ENCODE results near the gene GDPD5. TPM values are rescaled to one million over a fixed set of nuclear protein-coding genes. Genes with fewer than 3 reads are reported as not detected.

GDPD5 gene
- polyA plus RNA-seq, 3 donors, result 4.9 to 39.0 (median 7.6) TPM

DNA sequence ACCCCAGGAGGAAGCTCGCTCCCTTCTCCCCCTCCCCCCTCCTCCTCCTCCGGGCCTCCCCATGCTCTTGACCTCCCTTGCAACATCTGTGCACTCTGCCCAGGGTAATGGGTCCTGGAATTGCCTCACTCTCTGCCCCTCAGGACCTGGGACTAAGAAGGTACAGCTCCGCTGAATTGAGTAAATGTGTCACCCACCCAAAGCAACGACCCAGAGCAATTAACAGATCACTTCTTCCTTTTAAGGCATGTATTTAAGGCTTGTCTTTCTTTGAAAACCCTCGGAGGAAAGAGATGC, 15.1 kb downstream of the GDPD5 start:
- intact Hi-C loops (cut with micrococcal nuclease), result no loop called here
- WGBS (ENCODE audit: insufficient coverage), result 80% methylated on average over 3 of the region's 5 CpGs
- no peak for DNase-seq
- no peak overlapping the region for H3K27ac ChIP-seq (ENCODE audit: low read depth in 1 of 2, low read length in 2 of 2)
- H3K4me3 ChIP-seq (replicated peaks in 1 of 3; ENCODE audit: low read depth in 2 of 3, low read length in 3 of 3), result no peak overlapping the region
- Mint-ChIP-seq H3K4me3 (no peak overlapping the region), H3K4me1 (peaks cover 32% of the 10 kb centered on the region), H3K27me3 (ENCODE audit: low read depth in 3 of 3) (peaks cover 0 to 2% (median 2%) of the 10 kb centered on the region in 3 donors), H3K9me3 (no peaks in the 10 kb centered on the region), H3K27ac (no peak overlapping the region), H3K36me3 (peaks cover 3 to 6% of the 10 kb centered on the region in 2 donors)
- no peak overlapping the region for H2AFZ ChIP-seq (ENCODE audit: insufficient read depth, low read depth, low read length, poor library complexity, severe bottlenecking)
- no peaks in the 10 kb centered on the region for H3K36me3 ChIP-seq (replicated peaks in 1 of 2; ENCODE audit: control insufficient read depth in 1 of 2, insufficient read depth in 2 of 2, low read length in 2 of 2)
- H3K9me3 ChIP-seq (replicated peaks in 1 of 2; ENCODE audit: control insufficient read depth in 1 of 2, insufficient read depth in 1 of 2, low read length in 2 of 2), result no peaks in the 10 kb centered on the region
- peaks cover 5% of the 10 kb centered on the region for H3K79me2 ChIP-seq (ENCODE audit: insufficient read depth, low read length)
- H3K4me1 ChIP-seq (ENCODE audit: control insufficient read depth in 1 of 2, insufficient read depth in 2 of 2, low read length in 2 of 2), result peaks cover 21 to 22% of the 10 kb centered on the region in 2 donors
- H4K20me1 ChIP-seq (ENCODE audit: insufficient read depth, low read length), result no peaks in the 10 kb centered on the region
- H3K9ac ChIP-seq (ENCODE audit: insufficient read depth, low read length, poor library complexity, severe bottlenecking), result no peak overlapping the region
- TF ChIP-seq, protein P1, sequence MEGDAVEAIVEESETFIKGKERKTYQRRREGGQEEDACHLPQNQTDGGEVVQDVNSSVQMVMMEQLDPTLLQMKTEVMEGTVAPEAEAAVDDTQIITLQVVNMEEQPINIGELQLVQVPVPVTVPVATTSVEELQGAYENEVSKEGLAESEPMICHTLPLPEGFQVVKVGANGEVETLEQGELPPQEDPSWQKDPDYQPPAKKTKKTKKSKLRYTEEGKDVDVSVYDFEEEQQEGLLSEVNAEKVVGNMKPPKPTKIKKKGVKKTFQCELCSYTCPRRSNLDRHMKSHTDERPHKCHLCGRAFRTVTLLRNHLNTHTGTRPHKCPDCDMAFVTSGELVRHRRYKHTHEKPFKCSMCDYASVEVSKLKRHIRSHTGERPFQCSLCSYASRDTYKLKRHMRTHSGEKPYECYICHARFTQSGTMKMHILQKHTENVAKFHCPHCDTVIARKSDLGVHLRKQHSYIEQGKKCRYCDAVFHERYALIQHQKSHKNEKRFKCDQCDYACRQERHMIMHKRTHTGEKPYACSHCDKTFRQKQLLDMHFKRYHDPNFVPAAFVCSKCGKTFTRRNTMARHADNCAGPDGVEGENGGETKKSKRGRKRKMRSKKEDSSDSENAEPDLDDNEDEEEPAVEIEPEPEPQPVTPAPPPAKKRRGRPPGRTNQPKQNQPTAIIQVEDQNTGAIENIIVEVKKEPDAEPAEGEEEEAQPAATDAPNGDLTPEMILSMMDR (IDR thresholded peaks at IDR 0.05), result no peak
- H3K4me2 ChIP-seq (replicated peaks; ENCODE audit: extremely low read depth, low read length, poor library complexity, severe bottlenecking), result no peak overlapping the region
- no peaks in the 10 kb centered on the region for H3K27me3 ChIP-seq (ENCODE audit: control insufficient read depth in 2 of 2, insufficient read depth in 2 of 2, low read length in 2 of 2)

DNA sequence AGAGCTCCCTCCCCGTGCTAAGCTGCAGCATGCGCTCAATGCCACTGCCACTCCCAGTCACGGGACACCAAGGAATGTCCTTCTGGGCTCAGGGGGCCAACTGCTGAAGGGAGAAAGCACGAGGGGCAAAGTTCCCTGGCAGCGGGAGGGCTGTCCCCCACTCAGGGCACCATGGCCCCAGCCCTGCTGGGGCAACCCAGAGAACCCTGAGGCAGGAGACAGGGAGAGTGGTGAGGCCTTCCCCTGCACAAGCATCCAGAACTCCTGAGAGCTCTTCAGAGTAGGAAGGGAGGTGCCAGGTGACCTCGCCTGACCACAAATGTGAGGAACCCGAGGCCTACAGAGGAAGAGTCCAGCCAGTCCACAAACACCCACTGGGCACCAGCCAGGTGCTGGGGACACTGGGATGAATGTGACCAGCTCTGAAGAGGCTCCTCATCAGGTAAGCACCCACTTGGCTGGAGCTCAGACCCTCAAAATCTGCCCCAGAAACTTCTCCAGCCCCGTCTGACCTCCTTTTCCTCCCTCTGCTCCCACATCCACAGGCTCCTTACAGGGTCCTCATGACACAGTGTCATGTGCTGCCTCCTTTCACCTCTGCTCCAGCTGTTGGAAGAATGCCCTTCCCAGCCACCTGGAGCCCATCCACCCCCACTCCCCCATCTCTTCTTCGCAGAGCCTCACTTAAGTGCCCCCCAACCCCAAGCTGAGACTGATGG, 15.6 kb downstream of the GDPD5 start:
- Mint-ChIP-seq H3K27ac (peak overlapping the region in 1 of 7 donors; percentile 75), H3K4me1 (peaks cover 37% of the 10 kb centered on the region), H3K36me3 (peaks cover 2 to 3% of the 10 kb centered on the region in 2 donors), H3K4me3 (no peak overlapping the region), H3K27me3 (ENCODE audit: low read depth in 3 of 3) (peaks cover 0 to 2% (median 2%) of the 10 kb centered on the region in 3 donors), H3K9me3 (no peaks in the 10 kb centered on the region)
- H3K4me3 ChIP-seq (replicated peaks in 1 of 3; ENCODE audit: low read depth in 2 of 3, low read length in 3 of 3), result no peak overlapping the region
- H3K9ac ChIP-seq (ENCODE audit: insufficient read depth, low read length, poor library complexity, severe bottlenecking), result no peak overlapping the region
- TF ChIP-seq, protein P1 (IDR thresholded peaks at IDR 0.05), result no peak
- no peak for DNase-seq
- 77% methylated on average over 7 of the region's 9 CpGs for WGBS (ENCODE audit: insufficient coverage)
- no peak overlapping the region for H3K27ac ChIP-seq (ENCODE audit: low read depth in 1 of 2, low read length in 2 of 2)
- peaks cover 6% of the 10 kb centered on the region for H3K79me2 ChIP-seq (ENCODE audit: insufficient read depth, low read length)
- H3K36me3 ChIP-seq (replicated peaks in 1 of 2; ENCODE audit: control insufficient read depth in 1 of 2, insufficient read depth in 2 of 2, low read length in 2 of 2), result no peaks in the 10 kb centered on the region
- no peak overlapping the region for H2AFZ ChIP-seq (ENCODE audit: insufficient read depth, low read depth, low read length, poor library complexity, severe bottlenecking)
- H3K4me2 ChIP-seq (replicated peaks; ENCODE audit: extremely low read depth, low read length, poor library complexity, severe bottlenecking), result no peak overlapping the region
- intact Hi-C loops (cut with micrococcal nuclease), result no loop called here
- H3K27me3 ChIP-seq (ENCODE audit: control insufficient read depth in 2 of 2, insufficient read depth in 2 of 2, low read length in 2 of 2), result no peaks in the 10 kb centered on the region
- no peaks in the 10 kb centered on the region for H3K9me3 ChIP-seq (replicated peaks in 1 of 2; ENCODE audit: control insufficient read depth in 1 of 2, insufficient read depth in 1 of 2, low read length in 2 of 2)
- no peaks in the 10 kb centered on the region for H4K20me1 ChIP-seq (ENCODE audit: insufficient read depth, low read length)
- peaks cover 25 to 28% of the 10 kb centered on the region in 2 donors for H3K4me1 ChIP-seq (ENCODE audit: control insufficient read depth in 1 of 2, insufficient read depth in 2 of 2, low read length in 2 of 2)
